Adrenal gland (tissue), 5 donors: Measurements from ENCODE around the gene TMEM51.

Experiments
- CTCF ChIP-seq, 6 experiments: fragments of 450-650 bp in 4 of 6; fragments of 200-600 bp in 2 of 6; sonication (generic) in 1 of 6; IDR thresholded peaks; 1 replicate in 5 of 6; 2 replicates in 1 of 6; pipeline versions ENCODE4 v1.5.1 to v1.8.0; 2016 to 2021; ENCODE audit warnings: antibody characterized with exemption in 6 of 6, mild to moderate bottlenecking in 2 of 6, moderate library complexity in 1 of 6
- POLR2A ChIP-seq, 2 donors: fragments of 450-650 bp; IDR thresholded peaks; one replicate each; pipeline ENCODE4 v1.6.1; 2017; ENCODE audit warnings: antibody characterized with exemption in 2 of 2, mild to moderate bottlenecking in 2 of 2, moderate library complexity in 1 of 2
- donor health status: DM: no; HTN: no; CAD: no.

GRCh38 chr1:15187175-15188129 is 33.9 kb downstream of the TMEM51 start:
- TF ChIP-seq CTCF (IDR thresholded peaks at IDR 0.05): no peak
- TF ChIP-seq POLR2A (IDR thresholded peaks at IDR 0.05): no peak
